ENCODE results near the gene SLC37A1. TPM values are rescaled to one million over a fixed set of nuclear protein-coding genes. Genes with fewer than 3 reads are reported as not detected.

The SLC37A1 gene
- total and polyA plus RNA-seq, 9 donors = 2.2 to 6.9 (median 2.9) TPM

DNA sequence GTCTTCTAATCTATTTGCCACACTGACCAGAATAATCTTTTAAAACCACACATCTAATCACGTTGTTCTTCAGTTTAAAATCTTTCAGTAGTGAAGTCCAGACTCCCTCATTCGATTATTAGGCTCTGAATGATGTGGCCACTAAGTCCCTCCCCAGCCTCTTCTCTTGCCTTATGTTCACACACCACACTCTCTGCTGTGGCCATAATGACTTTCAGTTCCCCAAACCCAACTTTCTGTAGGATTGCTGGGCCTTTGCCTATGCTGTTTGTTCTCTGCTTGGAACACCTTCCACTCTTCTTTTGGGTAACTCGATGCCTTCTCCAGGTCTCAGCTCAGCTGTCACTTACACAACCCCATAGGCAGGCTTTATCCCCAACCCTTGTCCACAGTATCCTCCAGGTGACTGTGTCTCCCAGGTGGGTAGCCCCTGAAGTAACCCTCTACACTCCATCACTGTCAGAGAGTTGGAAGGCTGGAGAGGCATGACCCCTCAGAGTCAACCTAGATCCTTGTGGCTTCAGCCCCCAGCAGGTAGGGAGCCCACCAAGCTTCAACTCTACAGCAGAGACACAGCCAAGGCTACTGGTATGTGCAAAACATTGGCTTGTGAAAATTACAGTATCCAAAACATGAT is 8.4 kb upstream of the SLC37A1 start:
- Histone ChIP-seq H3K27ac (ENCODE audit: low read length) (no peak overlapping the region), H3K4me1 (ENCODE audit: control insufficient read depth, insufficient read depth, low read length) (no peaks in the 10 kb centered on the region), H3K36me3 (ENCODE audit: control insufficient read depth, insufficient read depth, low read length) (no peaks in the 10 kb centered on the region), H3K27me3 (ENCODE audit: control insufficient read depth, insufficient read depth, low read length) (peaks cover 3% of the 10 kb centered on the region), H3K9me3 (replicated peaks; ENCODE audit: control insufficient read depth, low read depth, low read length) (no peaks in the 10 kb centered on the region), H3K4me3 (ENCODE audit: low read length) (no peak overlapping the region)
- 72% methylated on average over 3 of the region's 3 CpGs for WGBS (ENCODE audit: insufficient coverage)
- DNase-seq = no peak

DNA sequence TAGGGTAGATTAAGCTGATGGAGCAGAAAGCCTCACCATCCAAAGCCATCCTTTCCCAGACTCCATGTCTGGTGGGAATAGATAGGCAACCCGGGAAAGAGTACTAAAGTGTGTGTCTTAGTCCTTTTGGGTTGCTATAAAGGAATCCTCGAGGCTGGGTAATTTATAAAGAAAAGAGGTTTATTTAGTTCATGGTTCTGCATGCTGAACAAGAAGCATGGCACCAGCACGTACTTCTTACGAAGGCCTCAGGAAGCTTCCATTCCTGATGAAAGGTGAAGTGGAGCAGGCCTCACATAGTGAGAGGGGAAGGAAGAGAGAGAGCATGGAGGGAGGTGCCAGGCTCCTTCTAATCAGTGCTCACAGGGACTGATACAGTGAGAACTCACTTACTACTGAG is 6.2 kb upstream of the SLC37A1 start:
- DNase-seq = no peak
- Histone ChIP-seq H3K27ac (ENCODE audit: low read length) (no peak overlapping the region), H3K9me3 (replicated peaks; ENCODE audit: control insufficient read depth, low read depth, low read length) (no peaks in the 10 kb centered on the region), H3K4me3 (ENCODE audit: low read length) (no peak overlapping the region), H3K36me3 (ENCODE audit: control insufficient read depth, insufficient read depth, low read length) (no peaks in the 10 kb centered on the region), H3K27me3 (ENCODE audit: control insufficient read depth, insufficient read depth, low read length) (peaks cover 3% of the 10 kb centered on the region), H3K4me1 (ENCODE audit: control insufficient read depth, insufficient read depth, low read length) (no peaks in the 10 kb centered on the region)
- WGBS (ENCODE audit: insufficient coverage) = 100% methylated on average over 3 of the region's 4 CpGs

DNA sequence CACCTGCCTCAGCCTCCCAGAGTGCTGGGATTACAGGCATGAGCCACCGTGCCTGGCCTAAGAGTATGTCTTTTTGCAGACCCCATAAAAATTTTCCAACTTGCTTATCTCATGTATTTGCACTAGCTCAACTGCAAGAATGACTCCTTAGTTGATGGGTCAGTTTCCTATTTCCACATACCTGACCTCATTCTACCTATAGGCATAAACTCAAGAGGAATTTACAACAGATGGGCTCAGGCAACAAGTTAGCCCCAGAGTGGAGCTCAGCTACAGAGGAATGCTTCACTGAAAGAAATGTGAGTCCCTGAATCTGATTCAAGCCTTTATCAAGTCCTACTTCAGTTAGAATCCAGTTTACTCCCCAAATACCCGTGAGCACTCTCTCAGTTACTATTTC is 5.3 kb upstream of the SLC37A1 start:
- peaks cover 8% of the 10 kb centered on the region for H3K4me1 ChIP-seq (ENCODE audit: control insufficient read depth, insufficient read depth, low read length)
- 71% methylated on average over 1 of the region's 2 CpGs for WGBS (ENCODE audit: insufficient coverage)
- H3K27me3 ChIP-seq (ENCODE audit: control insufficient read depth, insufficient read depth, low read length) = peaks cover 7% of the 10 kb centered on the region

DNA sequence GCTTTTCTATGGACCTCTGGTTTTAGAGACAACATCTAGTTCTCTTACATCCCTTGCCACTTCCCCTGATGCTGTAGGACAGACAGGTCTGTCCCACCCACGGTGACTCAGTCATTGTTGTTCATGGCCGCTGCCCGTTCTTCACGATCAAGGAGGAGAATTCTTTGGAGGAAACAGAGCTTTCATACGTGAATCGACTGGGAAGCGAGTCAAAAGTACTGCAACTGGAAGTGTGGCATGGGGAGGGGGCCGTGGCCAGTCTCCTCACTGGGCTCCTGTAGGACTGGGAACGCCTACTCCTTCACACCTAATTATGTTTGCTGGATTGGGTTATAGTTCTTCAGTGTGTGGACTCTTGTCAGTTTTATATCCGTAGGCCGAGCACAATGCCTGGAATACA is 4.4 kb upstream of the SLC37A1 start:
- H3K36me3 ChIP-seq (ENCODE audit: control insufficient read depth, insufficient read depth, low read length) = no peaks in the 10 kb centered on the region
- WGBS (ENCODE audit: insufficient coverage) = 60% methylated on average over 1 of the region's 11 CpGs
- H3K27ac ChIP-seq (ENCODE audit: low read length) = no peak overlapping the region
- no peak for DNase-seq
- peaks cover 8% of the 10 kb centered on the region for H3K27me3 ChIP-seq (ENCODE audit: control insufficient read depth, insufficient read depth, low read length)
- H3K4me3 ChIP-seq (ENCODE audit: low read length) = no peak overlapping the region
- H3K9me3 ChIP-seq (replicated peaks; ENCODE audit: control insufficient read depth, low read depth, low read length) = no peaks in the 10 kb centered on the region
- peaks cover 9% of the 10 kb centered on the region for H3K4me1 ChIP-seq (ENCODE audit: control insufficient read depth, insufficient read depth, low read length)

More for the DNA sequence above, 5.3 kb upstream of the SLC37A1 start:
- no peak overlapping the region for H3K27ac ChIP-seq (ENCODE audit: low read length)
- no peak for DNase-seq
- H3K4me3 ChIP-seq (ENCODE audit: low read length) = no peak overlapping the region
- H3K9me3 ChIP-seq (replicated peaks; ENCODE audit: control insufficient read depth, low read depth, low read length) = no peaks in the 10 kb centered on the region
- no peaks in the 10 kb centered on the region for H3K36me3 ChIP-seq (ENCODE audit: control insufficient read depth, insufficient read depth, low read length)

DNA sequence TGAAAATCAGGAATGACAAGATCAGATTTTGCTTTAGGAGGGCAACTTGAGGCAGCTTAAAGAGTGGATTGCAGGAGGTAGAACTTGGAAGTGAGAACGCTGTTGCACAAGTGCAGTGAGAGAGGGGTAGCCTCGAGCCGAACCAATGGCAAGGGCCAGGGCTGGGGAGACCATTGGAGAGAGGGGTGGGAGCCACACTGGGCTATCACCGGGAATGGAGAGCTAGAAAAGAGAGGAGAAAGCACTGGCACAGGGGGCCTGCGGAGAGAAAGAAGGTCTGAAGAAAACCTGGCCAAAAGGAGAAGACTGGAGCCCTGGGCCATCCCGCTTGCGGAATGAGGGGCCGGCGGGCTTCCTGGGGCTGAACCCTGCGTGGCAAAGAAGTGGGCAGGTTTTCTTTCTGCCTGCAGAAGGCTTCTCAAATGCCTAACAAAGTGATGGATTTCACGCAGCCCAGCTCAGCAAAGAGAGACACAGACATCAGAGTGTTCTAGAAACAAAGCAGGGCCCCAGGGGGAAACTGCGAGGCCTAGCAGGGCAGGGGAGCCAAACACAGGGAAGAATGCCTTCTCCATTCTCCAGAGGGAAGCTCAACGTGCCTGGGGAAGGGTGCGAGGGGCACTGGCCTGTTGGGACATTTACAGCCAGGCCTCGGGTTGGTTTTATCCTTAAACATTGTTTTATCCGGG is 1.2 kb upstream of the SLC37A1 start:
- H3K27me3 ChIP-seq (ENCODE audit: control insufficient read depth, insufficient read depth, low read length) = peaks cover 15% of the 10 kb centered on the region
- no peak for DNase-seq
- 83% methylated on average over 14 of the region's 16 CpGs for WGBS (ENCODE audit: insufficient coverage)
- H3K9me3 ChIP-seq (replicated peaks; ENCODE audit: control insufficient read depth, low read depth, low read length) = no peaks in the 10 kb centered on the region
- no peaks in the 10 kb centered on the region for H3K36me3 ChIP-seq (ENCODE audit: control insufficient read depth, insufficient read depth, low read length)
- H3K4me1 ChIP-seq (ENCODE audit: control insufficient read depth, insufficient read depth, low read length) = peaks cover 23% of the 10 kb centered on the region
- H3K4me3 ChIP-seq (ENCODE audit: low read length) = no peak overlapping the region
- no peak overlapping the region for H3K27ac ChIP-seq (ENCODE audit: low read length)

DNA sequence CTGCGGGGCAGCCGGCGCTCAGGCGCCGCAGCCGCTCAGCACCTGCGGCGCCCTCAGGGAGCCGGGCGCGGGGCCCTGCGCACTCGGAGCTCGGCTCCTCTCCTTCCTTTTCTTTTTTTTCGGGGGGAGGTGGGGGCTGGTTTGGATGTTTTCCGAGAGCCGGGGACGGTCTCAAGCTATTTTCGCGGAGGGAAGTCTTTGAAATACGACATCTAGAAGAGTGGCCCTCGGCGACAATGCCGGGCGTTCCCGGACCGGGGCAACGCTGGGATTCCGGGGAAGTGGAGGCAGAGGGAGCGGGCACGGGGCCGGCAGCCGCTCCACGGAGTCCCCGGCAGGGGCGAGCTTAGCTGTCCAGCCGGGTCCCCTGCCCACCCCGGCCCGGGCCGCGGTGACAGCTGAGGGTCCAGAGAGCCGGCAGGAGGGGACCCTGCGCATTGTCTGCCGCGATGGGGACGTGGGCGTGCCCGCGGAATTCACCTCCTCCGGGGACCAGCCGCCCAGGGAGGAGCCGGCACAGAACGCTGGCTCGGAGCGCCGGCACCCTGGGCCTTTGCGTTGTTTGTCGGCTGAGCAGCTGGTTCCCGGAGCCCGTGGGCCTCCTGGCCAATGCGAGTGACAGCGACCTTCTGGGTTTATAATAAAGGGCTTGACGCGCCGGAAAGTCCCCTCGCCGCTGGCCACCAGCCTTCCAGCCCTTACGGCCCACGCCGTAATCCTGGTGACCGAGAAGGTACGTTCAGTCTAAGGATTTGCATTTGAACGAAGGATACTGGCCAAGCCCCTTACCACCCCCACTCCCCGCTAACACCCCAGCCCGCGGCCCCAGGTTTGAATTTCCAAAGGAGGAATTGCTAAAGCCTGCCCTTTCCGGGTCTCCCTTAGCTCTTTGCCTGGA is 582 bp downstream of the SLC37A1 start:
- Histone ChIP-seq H3K4me1 (ENCODE audit: control insufficient read depth, insufficient read depth, low read length) (peaks cover 23% of the 10 kb centered on the region), H3K9me3 (replicated peaks; ENCODE audit: control insufficient read depth, low read depth, low read length) (no peaks in the 10 kb centered on the region), H3K36me3 (ENCODE audit: control insufficient read depth, insufficient read depth, low read length) (peaks cover 2% of the 10 kb centered on the region), H3K4me3 (ENCODE audit: low read length) (peak overlapping the region; percentile 57), H3K27me3 (ENCODE audit: control insufficient read depth, insufficient read depth, low read length) (peaks cover 18% of the 10 kb centered on the region), H3K27ac (ENCODE audit: low read length) (no peak overlapping the region)
- under 1% methylated on average over 69 of the region's 77 CpGs for WGBS (ENCODE audit: insufficient coverage)
- no peak for DNase-seq

DNA sequence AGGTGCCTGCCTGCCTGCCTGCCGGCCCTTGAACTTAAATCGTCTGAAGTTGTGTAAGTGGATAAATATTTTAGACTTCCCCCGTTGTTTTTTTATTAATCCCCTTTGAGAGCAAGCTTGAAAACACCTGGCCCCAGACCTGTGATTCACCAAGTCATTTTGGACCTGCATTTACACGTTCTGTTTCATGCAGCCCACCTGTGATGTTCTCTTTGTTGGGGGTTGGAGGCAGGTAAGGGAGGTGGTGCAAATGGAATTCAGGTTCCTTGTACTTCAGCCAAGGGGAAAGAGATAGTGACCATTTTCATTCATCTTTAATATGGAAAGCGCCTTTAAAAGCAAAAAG is 1.2 kb downstream of the SLC37A1 start:
- H3K27ac ChIP-seq (ENCODE audit: low read length) = no peak overlapping the region
- DNase-seq = no peak
- peak overlapping the region; percentile 57 for H3K4me3 ChIP-seq (ENCODE audit: low read length)
- H3K36me3 ChIP-seq (ENCODE audit: control insufficient read depth, insufficient read depth, low read length) = peaks cover 5% of the 10 kb centered on the region
- H3K4me1 ChIP-seq (ENCODE audit: control insufficient read depth, insufficient read depth, low read length) = peaks cover 23% of the 10 kb centered on the region
- H3K9me3 ChIP-seq (replicated peaks; ENCODE audit: control insufficient read depth, low read depth, low read length) = no peaks in the 10 kb centered on the region
- no CpG with 5 or more reads among the region's 5 CpGs for WGBS (ENCODE audit: insufficient coverage)
- H3K27me3 ChIP-seq (ENCODE audit: control insufficient read depth, insufficient read depth, low read length) = peaks cover 18% of the 10 kb centered on the region

DNA sequence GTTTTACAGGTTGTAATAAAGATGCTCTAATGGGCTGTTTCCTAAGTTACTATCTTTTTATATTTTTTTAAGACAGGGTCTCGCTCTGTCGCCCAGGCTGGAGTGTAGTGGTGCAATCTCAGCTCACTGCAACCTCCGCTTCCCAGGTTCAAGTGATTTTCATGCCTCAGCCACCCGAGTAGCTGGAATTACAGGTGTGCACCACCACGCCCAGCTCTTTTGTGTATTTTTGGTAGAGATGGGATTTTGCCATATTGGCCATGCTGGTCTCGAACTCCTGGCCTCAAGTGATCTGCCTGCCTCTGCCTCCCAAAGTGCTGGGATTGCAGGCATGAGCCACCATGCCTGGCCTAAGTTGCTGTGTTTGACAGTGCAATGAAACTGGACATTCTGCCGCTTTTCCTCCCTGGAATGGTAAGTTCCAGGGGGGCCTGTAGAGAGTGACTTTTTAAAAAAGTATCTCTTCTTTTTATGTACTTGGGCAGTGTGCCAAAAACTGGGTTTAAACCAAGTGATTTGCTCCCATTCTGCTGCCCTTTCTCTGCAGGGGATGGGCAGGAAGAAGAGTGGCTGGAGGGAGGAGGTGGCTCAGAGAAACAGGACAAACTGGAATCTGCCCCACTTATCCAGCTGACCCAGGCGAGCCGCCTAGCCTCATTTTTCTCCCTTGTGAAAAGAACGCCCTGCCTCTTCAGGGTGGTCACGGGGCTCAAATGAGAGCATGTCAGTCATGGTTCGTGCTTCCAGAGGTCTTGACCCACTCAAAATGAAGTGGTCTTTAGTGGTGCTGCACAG is 2.3 kb downstream of the SLC37A1 start:
- WGBS (ENCODE audit: insufficient coverage) = 89% methylated on average over 9 of the region's 12 CpGs
- H3K4me3 ChIP-seq (ENCODE audit: low read length) = no peak overlapping the region
- H3K9me3 ChIP-seq (replicated peaks; ENCODE audit: control insufficient read depth, low read depth, low read length) = no peaks in the 10 kb centered on the region
- DNase-seq = no peak
- no peak overlapping the region for H3K27ac ChIP-seq (ENCODE audit: low read length)
- peaks cover 23% of the 10 kb centered on the region for H3K4me1 ChIP-seq (ENCODE audit: control insufficient read depth, insufficient read depth, low read length)
- peaks cover 5% of the 10 kb centered on the region for H3K36me3 ChIP-seq (ENCODE audit: control insufficient read depth, insufficient read depth, low read length)
- peaks cover 18% of the 10 kb centered on the region for H3K27me3 ChIP-seq (ENCODE audit: control insufficient read depth, insufficient read depth, low read length)

DNA sequence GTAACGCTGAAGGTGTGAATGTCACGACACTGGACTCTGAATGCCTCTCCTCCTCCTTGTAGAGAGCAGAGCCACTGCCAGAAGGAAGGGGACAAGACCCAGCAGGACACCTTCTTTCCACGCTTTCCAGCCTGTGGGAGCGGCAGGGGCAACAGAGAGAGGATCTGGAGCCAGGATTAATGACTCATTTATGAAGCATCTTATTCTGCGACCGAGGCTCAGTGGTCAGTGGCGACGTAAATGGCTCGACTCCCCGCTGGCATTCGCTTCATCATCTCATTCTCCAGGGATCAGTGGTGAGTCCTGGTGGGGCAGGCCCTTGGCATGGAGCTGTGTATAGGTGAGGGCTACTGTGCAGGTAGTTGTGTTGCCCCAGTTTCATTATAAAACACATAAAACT is 4.6 kb downstream of the SLC37A1 start:
- H3K36me3 ChIP-seq (ENCODE audit: control insufficient read depth, insufficient read depth, low read length) = peaks cover 13% of the 10 kb centered on the region
- peaks cover 16% of the 10 kb centered on the region for H3K4me1 ChIP-seq (ENCODE audit: control insufficient read depth, insufficient read depth, low read length)
- no peaks in the 10 kb centered on the region for H3K9me3 ChIP-seq (replicated peaks; ENCODE audit: control insufficient read depth, low read depth, low read length)
- DNase-seq = no peak
- WGBS (ENCODE audit: insufficient coverage) = 89% methylated on average over 6 of the region's 11 CpGs
- no peak overlapping the region for H3K4me3 ChIP-seq (ENCODE audit: low read length)
- no peak overlapping the region for H3K27ac ChIP-seq (ENCODE audit: low read length)
- H3K27me3 ChIP-seq (ENCODE audit: control insufficient read depth, insufficient read depth, low read length) = peaks cover 18% of the 10 kb centered on the region

Measured in muscle of leg (tissue), 11 donors.